Muscle of arm (tissue), 14 donors: ENCODE data around the gene OR3A3. TPM values are rescaled to one million over a fixed set of nuclear protein-coding genes. Genes with fewer than 3 reads are reported as not detected.
"Not testable (repeated sequence)": the region's sequence is repeated elsewhere in the genome, so short reads cannot be mapped to it uniquely, and the experiment has no call there.

Source experiments
- DNase-seq: peaks from one replicate; pipeline ENCODE4 v3.0.0-alpha.2; 2013
- long read RNA-seq, 11 donors: transcript quantifications; one replicate each; lab custom pipeline, GENCODE V29; 2026
- polyA plus RNA-seq, 12 donors: library from polyadenylated mRNA; unstranded; fragments of 120-200 nt; gene quantifications; one replicate each; pipeline ENCODE4 v1.2.1, GENCODE V29; 2013; ENCODE audit not compliant: insufficient read length in 12 of 12

Gene OR3A3
- under 1 TPM in 3 of 12 donors, not detected in 9; 0.12 to 0.18 (median 0.13) TPM for polyA plus RNA-seq
- long read RNA-seq, donor 1: 0 reads
- long read RNA-seq, donor 2: 0 reads
- long read RNA-seq, donor 3: 0 reads
- long read RNA-seq, donor 4: 0 reads
- long read RNA-seq, donor 5: 0 reads
- long read RNA-seq, donor 6: 0 reads
- long read RNA-seq, donor 7, partial matches to known transcripts: 0 of 1 reads
- long read RNA-seq, donor 7, other reads (novel, unspliced or antisense): 0 of 1 reads
- long read RNA-seq, donor 8: 0 reads
- long read RNA-seq, donor 9: 0 reads
- long read RNA-seq, donor 10: 0 reads
- long read RNA-seq, donor 11: 0 reads

DNA sequence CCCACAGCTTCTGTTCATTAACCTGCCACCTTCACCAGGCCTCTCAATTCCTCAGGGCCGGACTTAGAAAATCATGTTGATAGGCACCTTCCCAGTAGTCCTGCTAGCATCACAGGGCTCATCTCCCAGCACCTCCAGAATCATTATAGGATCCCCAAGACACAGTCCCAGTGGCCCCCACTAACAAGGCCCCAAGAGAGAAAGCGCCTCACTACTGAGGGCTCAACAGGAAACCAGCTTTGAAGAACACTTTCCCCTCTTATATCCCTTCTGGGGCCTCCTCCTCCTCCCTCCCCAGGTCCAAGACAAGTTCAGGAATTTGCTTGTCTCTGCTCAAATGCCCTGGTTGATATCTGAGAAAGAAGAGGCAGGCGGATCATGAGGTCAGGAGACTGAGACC lies at the start of gene OR3A3:
TSS of gene OR3A3 (plus strand) at position 301 of the 400 bp plus-strand sequence.
- DNase-seq: no peak

DNA sequence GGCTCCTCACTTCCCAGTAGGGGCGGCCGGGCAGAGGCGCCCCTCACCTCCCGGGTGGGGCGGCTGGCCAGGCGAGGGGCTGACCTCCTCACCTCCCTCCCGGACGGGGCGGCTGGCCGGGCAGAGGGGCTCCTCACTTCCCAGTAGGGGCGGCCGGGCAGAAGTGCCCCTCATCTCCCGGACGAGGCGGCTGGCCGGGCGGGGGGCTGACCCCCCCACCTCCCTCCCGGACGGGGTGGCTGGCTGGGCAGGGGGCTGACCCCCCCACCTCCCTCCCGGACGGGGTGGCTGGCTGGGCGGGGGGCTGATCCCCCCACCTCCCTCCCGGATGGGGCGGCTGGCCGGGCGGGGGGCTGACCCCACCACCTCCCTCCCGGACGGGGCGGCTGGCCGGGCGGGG lies 40.0 kb upstream of the OR3A3 start:
- DNase-seq: not testable (repeated sequence)

DNA sequence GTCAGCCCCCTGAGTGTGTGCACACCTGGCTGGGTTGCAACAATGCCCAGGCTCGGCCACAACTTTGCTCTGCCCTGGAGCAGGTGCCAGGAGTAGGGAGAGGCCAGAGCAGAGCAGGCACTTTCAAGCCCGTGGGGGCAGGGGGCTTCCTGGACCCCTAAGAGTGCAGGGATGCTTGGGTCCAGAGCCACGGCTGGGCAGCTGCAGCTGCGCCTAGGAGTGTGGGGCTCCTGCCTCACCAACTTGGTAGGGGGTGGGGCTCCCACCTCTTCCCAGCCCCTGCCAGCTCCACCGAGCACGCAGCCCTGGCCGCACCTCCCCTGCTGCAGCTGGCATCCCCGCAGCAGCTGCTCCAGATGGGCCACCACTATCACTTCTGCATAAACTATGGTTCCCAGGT lies 32.8 kb upstream of the OR3A3 start:
- no peak for DNase-seq

DNA sequence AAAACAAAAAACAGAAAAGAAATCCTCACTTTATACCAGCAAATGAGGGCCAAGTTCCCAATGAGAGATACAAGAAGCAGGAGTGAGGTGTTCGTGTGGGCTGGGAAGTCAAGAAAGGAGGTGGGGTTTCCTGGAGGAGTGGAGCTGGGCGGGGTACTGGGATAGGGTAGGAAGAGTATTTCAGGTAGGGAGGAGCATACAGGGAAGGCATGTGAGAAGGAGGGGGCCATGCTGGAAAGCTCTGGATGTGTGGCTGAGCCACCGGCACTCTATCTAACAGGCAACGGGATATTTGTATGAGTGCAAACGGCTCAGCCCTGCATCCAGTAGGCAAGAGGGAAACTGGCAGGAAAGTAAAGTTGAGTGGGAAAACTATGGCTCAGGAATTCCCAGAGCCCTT lies 29.2 kb upstream of the OR3A3 start:
- DNase-seq: no peak

DNA sequence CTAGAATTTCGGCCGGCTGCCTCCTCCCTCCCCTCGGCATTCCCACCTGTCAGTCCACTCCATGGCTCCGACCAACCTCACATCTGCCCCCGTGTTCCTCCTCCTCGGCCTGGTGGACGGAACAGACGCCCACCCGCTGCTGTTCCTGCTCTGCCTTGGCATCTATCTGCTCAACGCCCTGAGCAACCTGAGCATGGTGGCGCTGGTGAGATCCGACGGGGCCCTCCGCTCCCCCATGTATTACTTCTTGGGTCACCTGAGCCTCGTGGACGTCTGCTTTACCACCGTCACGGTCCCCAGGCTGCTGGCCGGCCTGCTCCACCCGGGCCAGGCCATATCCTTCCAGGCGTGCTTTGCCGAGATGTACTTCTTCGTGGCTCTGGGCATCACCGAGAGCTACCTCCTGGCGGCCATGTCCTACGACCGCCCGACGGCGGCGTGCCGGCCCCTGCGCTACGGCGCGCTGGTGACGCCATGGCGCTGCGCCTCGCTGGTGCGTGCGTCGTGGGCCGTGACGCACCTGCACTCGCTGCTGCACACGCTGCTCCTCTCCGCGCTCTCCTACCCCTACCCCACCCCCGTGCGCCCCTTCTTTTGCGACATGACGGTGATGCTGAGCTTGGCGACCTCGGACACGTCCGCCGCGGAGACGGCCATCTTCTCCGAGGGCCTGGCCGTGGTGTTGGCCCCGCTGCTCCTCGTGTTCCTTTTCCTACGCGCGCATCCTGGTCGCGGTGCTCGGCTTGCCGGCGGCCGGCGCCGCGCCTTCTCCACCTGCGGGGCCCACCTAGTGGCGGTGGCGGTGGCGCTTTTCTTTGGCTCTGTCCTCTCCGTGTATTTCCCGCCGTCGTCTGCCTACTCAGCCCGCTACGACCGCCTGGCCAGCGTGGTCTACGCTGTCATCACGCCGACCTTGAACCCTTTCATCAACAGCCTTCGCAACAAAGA lies 25.0 kb upstream of the OR3A3 start, which contains the start of gene OR3A2:
TSS of gene OR3A2 (minus strand) at position 440 of the 948 bp plus-strand sequence.
- DNase-seq: no peak

DNA sequence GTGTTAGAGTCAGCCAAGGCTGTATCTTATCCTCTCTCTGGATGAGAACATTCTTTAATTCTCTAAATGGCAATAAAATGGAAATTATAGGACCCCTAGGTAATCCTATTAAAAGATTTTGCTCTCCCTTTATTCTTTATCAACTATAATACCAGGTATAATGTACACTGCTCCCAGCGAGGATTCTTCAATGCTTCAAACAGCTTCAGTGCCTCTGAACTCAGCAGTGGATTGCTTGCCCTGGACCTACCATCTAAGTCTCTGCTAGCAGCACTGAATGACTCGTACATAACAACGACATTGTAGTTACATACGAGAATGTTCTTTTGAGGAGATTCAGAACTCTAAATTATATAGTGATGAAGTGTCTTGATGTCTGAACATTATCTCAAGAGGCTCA lies 21.4 kb upstream of the OR3A3 start:
- no peak for DNase-seq

DNA sequence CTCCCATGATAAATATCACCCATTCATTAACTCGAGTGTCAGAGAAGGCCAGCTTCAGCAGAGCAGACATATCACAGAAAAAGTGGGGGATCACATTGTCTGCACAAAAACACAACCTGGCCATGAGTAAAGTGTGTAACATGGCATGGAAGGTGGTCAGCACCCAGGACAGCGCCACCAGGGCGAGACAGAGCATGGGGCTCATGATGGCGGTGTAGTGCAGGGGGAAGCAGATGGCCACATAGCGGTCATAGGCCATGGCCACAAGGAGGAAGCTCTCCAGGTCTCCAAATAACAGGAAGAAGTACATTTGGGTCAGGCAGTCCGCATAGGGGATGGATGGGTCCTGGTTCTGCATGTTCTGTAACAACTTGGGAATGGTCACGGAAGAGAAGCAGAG lies 13.4 kb upstream of the OR3A3 start:
- not testable (repeated sequence) for DNase-seq

DNA sequence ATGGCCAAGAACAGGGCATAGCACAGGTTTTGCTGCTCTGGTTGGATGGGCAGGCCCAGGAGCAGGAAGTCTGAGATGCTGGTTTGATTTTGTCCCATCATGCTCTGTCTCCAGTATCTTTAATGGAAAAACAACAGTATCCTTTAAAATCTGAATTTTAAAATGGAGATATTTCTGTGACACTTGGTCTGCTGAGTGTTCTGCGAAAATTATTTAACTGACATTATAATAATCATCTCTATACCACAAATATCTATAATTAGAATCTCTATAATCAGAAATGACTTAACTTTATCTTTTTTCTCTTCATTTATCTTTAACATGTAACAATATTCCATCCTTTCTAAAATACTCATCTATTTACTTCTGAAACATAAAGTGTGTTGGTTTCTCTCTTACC lies 12.9 kb upstream of the OR3A3 start, which contains the start of gene OR1E1:
TSS of gene OR1E1 (minus strand) at position 101 of the 400 bp plus-strand sequence. CDS start at position 101, 0 bp downstream.
- no peak for DNase-seq

DNA sequence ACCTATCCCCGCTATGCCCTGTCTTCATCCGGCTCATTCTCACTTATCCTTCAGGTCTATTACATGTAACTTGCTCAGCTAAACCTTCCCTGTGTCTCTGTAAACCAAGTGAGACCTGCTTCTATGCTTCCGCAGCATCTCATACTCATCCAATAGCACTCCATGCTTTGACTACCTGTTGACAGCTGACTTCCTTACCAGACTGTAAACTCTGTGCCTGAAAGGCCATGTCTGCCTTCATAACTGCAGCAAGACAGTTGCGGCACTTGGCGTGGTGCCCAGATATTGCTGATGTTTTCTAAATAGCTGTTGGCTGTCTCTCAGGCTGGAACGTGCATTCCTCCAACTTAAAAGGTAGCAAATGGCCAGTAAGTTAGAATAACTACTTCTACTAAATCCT lies 11.1 kb upstream of the OR3A3 start:
- DNase-seq: peak; percentile 1

DNA sequence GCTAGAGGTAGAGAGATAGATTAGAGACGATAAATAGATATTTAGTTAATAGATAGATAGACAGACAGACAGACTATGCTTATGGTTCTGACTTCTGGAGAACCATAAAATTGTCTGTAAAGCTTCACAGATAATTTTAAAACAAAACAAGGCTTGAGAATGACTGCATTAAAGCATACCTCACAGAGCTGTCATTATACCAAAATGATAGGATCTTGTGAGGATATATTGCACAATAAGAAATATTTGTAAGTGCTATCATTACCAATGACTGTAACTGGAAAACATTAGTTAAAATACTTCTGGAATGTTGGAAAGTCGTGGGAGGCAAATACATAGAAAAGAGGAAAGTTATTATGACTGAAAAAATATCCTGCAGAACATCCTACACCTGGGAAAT lies 9.4 kb upstream of the OR3A3 start:
- no peak for DNase-seq

DNA sequence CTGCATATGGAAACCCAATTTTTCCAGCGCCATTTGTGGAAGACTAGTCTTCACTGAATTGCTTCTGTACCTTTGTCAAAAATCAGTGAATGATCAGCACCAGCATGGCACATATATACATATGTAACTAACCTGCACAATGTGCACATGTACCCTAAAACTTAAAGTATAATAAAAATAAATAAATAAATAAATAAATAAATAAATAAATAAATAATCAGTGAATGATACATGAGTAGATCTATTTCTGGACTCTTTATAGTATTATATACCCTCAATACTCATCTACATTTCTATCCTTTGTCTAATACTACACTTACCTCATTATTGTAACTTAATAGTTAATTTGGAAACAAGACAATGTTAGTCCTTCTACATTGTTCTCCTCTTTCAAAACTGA lies 7.3 kb upstream of the OR3A3 start:
- not testable (repeated sequence) for DNase-seq

DNA sequence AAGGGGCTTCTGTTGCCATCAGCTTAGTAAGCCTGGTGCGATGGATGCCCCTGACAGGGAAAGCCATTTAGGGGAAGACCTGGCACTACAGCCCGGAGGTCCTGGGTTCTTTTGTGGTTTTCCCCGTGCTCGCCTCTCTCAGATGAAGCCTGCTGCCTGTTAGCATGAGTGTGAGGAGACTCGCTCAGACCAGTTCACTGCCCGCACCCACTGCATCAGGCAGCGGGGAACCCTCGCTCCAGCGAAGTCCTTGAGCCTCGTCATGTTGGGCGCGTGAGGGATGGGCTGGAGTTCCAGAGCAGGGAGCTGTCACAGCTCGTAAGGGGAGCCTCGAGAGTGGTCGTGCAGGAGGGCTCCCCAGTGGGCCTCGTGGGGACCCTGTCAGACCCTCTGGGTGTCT lies 1.0 kb downstream of the OR3A3 start:
- DNase-seq: not testable (repeated sequence)

DNA sequence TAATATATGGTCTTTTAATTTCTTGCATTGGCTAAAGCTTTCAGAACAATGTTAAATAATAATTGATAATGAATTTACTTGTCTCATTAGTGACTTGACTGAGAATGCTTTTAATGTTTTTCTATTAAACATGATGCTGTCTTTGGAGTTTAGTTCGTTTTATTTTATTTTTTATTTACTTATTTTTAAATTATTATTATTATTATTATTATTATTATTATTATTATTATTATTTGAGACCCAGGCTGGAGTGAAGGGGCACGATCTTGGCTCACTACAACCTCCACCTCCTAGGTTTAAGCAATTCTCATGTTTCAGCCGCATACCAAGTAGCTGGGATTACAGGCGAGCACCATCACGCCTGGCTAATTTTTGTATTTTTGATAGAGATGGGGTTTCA lies 4.4 kb downstream of the OR3A3 start:
- DNase-seq: no peak

DNA sequence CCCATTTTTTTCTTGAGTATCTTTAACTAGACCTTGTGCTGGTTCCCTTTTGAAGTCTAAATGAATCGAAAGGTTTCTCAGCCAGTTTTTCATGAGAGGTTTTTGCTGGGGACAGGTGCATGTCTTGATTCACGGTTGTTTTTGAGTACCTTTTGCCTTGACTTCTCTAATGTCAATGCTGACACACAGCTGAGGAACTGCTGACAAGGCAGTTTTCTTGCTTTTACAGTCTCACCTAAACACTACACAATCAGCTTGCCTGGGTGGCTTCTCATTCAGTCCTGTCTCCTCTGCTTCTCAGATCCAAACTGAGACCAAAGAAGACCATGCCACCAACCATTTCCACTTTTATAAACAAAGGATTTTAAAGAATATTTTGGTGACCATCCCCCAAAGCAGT lies 7.1 kb downstream of the OR3A3 start:
- no peak for DNase-seq

DNA sequence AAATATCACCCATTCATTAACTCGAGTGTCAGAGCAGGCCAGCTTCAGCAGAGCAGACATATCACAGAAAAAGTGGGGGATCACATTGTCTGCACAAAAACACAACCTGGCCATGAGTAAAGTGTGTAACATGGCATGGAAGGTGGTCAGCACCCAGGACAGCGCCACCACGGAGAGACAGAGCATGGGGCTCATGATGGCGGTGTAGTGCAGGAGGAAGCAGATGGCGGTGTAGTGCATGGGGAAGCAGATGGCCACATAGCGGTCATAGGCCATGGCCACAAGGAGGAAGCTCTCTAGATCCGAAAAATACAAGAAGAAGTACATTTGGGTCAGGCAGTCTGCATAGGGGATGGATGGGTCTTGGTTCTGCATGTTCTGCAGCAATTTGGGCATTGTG lies 22.0 kb downstream of the OR3A3 start:
- DNase-seq: not testable (repeated sequence)

DNA sequence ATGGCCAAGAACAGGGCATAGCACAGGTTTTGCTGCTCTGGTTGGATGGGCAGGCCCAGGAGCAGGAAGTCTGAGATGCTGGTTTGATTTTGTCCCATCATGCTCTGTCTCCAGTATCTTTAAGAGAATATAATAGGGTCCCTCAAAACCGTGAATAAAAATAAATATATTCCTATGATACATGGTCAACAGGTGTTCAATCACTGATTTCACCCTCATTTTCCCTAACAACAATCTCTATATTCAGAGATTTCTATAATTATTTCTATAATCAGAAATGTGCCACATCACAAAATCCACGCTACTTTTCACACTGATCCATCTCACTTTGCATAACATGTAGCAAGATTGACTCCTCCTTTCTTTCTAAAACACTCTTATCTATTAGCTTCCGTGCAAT lies 22.6 kb downstream of the OR3A3 start, which contains the start of gene OR1E2:
TSS of gene OR1E2 (minus strand) at position 101 of the 400 bp plus-strand sequence. CDS start at position 101, 0 bp downstream.
- DNase-seq: no peak

DNA sequence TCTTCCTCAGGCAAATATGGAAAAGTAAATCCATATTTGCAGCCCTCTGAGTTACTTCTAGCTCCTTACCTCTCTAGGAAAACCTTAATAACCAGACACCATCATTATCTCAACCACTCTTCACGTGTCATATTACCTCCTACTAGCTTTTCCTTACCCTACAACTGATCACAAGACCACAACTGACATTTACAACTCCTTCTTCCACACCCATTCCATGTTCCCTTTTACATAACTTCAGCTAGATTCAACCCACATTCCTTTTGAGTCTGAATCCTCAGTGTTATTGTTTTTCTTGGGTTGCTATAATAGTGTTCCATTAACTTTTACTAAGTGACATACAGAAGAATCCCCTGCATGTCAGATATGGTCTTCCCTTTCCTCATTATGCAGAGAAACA lies 27.2 kb downstream of the OR3A3 start:
- no peak for DNase-seq

DNA sequence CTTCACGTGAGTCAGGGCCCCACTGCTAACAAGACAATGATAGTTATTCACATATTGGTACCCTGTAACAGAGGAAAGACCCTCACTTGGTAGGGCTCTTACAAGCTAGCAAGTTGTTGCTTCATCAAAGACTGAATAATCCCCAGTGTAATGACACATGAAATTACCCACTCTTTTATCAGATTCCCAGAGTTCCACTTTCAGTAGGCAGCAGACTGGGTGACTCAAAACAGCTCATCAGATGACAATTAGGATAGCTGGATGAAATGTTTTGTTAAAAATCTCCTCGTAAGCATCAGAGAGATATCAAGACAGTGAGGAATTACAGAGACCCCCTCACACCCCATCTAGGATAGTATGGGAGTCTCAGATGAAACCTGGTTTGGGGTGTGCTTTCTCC lies 29.3 kb downstream of the OR3A3 start:
- DNase-seq: no peak

DNA sequence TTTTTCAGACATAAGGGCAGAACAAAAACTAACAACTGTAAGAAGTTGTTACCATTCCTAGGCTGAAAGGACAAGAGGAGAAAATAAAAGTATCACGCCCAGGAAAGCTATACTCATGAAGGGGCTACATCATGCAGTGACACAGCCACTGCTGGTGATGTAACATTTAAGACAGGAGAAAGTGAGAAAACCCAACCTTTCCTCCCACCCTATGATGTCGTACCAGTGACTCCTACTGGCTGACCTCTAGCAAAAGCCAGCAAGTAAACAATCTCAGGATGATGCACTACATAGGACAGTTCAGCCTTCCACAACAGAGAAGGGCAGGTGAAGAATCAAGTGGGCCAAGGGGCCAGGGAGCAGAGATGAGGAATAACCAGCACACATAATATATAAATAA lies 36.5 kb downstream of the OR3A3 start:
- DNase-seq: no peak

DNA sequence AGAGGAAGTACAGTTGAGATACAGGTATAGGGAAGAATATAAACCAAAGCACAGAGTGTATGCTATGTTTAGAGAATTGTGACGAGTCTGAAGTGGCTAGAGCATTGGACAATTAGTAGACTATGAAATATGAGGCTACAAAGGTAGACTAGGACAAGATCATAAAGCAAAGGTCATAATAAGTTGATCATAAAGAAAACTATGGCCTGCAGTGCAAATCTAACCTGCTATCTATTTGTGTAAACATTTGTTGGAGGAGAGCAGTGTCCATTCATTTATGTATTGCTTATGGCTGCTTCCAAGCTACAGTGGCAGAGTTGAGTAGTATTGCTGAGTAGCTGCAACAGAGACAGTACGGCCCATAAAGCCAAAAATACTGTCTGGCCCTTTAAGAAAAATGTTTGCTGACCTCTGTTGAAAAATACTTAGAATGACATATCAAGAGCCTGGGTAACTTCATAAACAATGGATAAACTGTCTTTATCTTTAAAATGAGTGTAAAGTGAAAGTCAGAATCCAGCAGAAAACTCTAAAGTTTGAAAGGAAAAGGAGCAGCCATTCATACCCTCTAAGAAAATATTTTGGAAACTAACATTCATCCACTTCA lies 37.0 kb downstream of the OR3A3 start:
- DNase-seq: no peak

DNA sequence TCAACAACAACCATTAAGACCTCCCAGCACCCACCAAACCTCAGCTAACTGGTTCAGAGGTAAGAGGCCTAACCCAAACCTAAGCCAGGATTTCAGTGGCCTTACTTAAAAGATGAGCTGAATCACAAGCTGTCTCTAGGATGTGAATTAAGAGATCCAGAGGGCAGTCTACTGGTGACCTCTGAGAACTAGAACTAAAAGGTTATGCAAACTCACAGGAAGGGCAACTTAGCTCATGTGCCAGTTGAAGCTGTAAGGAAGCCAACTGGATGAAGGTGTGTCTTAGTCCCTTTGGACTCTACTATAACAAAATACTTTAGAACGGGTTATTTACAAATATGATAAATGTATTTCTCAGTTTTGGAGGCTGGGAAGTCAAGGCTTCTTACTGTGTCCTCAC lies 55.2 kb downstream of the OR3A3 start:
- not testable (repeated sequence) for DNase-seq

DNA sequence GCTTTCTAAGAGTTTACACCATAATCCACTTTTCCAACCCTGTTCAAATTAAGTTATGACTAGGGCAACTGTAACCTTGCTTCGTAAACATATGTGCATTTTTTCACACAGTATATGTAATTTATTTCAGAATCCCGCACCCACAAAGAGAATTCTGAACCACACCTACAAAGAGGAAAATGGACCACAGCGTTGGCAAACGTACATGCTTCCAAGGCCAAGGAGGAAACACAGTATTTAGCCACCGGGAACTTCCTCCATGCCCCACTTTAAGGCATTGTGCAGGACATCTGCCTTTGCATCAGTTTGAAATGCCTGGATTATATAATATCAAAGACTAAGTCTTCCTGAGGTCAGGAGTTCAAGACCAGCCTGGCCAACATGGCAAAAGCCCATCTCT lies 58.4 kb downstream of the OR3A3 start:
- no peak for DNase-seq
